Gastroesophageal sphincter (tissue), 4 donors: ENCODE results near the gene HOXC6. TPM values are rescaled to one million over a fixed set of nuclear protein-coding genes. Genes with fewer than 3 reads are reported as not detected.

Source experiments
- ATAC-seq: fragments of 150-250 bp; one replicate; pipeline ENCODE4 v1.9.1; 2016; ENCODE audit warnings: mild to moderate bottlenecking, moderate library complexity
- H3K27ac ChIP-seq, 4 donors: fragments of 200-600 bp; sonication (generic) in 3 of 4; 1 replicate in 3 of 4; 2 replicates in 1 of 4; pipeline ENCODE4 v1.5.1; 2016 to 2019
- H3K27me3 ChIP-seq: fragments of 200-600 bp; sonication (generic); one replicate; pipeline ENCODE4 v1.5.1; 2019
- H3K36me3 ChIP-seq, 2 donors: fragments of 200-600 bp; sonication (generic); one replicate each; pipeline ENCODE4 v1.5.1; 2019; ENCODE audit warnings: control low read depth in 1 of 2
- H3K4me1 ChIP-seq, 3 donors: fragments of 200-600 bp; sonication (generic); 1 replicate in 2 of 3; 2 replicates in 1 of 3; pipeline ENCODE4 v1.5.1; 2016 to 2019; ENCODE audit warnings: control low read depth in 2 of 3
- H3K4me3 ChIP-seq, 2 donors: fragments of 200-600 bp; sonication (generic); one replicate each; pipeline ENCODE4 v1.5.1; 2019; ENCODE audit warnings: mild to moderate bottlenecking in 1 of 2, moderate library complexity in 1 of 2
- H3K9me3 ChIP-seq, 3 donors: fragments of 200-600 bp; sonication (generic); one replicate each; pipeline ENCODE4 v1.5.1; 2017 to 2019; ENCODE audit warnings: control low read depth in 2 of 3
- CTCF ChIP-seq, 4 experiments: fragments of 200-600 bp in 2 of 4; fragments of 450-650 bp in 2 of 4; sonication (generic) in 1 of 4; IDR thresholded peaks; one replicate each; pipeline ENCODE4 v1.5.1; 2017 to 2019; ENCODE audit warnings: antibody characterized with exemption in 4 of 4, mild to moderate bottlenecking in 2 of 4, moderate library complexity in 2 of 4
- EP300 ChIP-seq: sonication (generic); formaldehyde crosslinking; IDR thresholded peaks from one replicate; pipeline ENCODE4 v1.6.1; 2017; ENCODE audit warnings: antibody characterized with exemption, mild to moderate bottlenecking
- POLR2A ChIP-seq, 2 donors: fragments of 450-650 bp; IDR thresholded peaks; one replicate each; pipeline ENCODE4 v1.6.1; 2017; ENCODE audit warnings: antibody characterized with exemption in 2 of 2, mild to moderate bottlenecking in 2 of 2, moderate library complexity in 1 of 2
- POLR2AphosphoS5 ChIP-seq: sonication (generic); formaldehyde crosslinking; IDR thresholded peaks from one replicate; pipeline ENCODE4 v1.6.1; 2017; ENCODE audit warnings: antibody characterized with exemption
- WGBS, 2 donors: methylation state at CpG; one replicate each; pipeline ENCODE4 v1.1.5; 2018; ENCODE audit warnings: low coverage in 1 of 2; 5-methylcytosine and 5-hydroxymethylcytosine counted together
- total RNA-seq, 4 donors: library from RNA; depleted of rRNA; stranded (reverse); fragments of >200 nt; gene quantifications; one replicate each; pipeline ENCODE4 v1.1.0, GENCODE V29; 2016

Gene HOXC6
- total RNA-seq, 4 donors from 2014 or later, result 0.50 TPM; not detected in 3

- Histone ChIP-seq H3K4me3 (peak overlapping the region; percentile 78 to 86), H3K36me3 (no peaks in the 10 kb centered on the region), H3K9me3 (no peaks in the 10 kb centered on the region), H3K4me1 (peaks cover 0 to 54% (median 6%) of the 10 kb centered on the region in 3 donors), H3K27ac (peak overlapping the region in 3 of 4 donors; percentile 69 to 91 (median 84)), H3K27me3 (peaks cover 10% of the 10 kb centered on the region)
- peak; percentile 40 for ATAC-seq
- WGBS, 2 donors, result 0% methylated on average over 1 to 3 of the region's 22 CpGs
- TF ChIP-seq POLR2AphosphoS5 (no peak), EP300 (no peak), CTCF (IDR thresholded peaks at IDR 0.05) (no peak), POLR2A (IDR thresholded peaks at IDR 0.05) (no peak)
Measured at GRCh38 chr12:54053003-54053750, 24.9 kb downstream of the HOXC6 start.

GRCh38 chr12:54053751-54054741 is 25.8 kb downstream of the HOXC6 start, which contains the start of gene HOXC4:
HOXC4 (plus strand) TSS chr12:54053835; CDS start chr12:54053923, 88 bp downstream.
- peak; percentile 85 for ATAC-seq
- no peak for TF ChIP-seq EP300
- peak in 1 of 4 experiments; percentile 4 for TF ChIP-seq CTCF (IDR thresholded peaks at IDR 0.05)
- H3K9me3 ChIP-seq, result no peaks in the 10 kb centered on the region
- H3K4me3 ChIP-seq, result peak within 1 kb of the TSS; percentile 78 to 86
- peaks cover 6% of the 10 kb centered on the region for H3K27me3 ChIP-seq
- no peaks in the 10 kb centered on the region for H3K36me3 ChIP-seq
- peaks cover 0 to 54% (median 6%) of the 10 kb centered on the region in 3 donors for H3K4me1 ChIP-seq
- WGBS, 2 donors, result 1% methylated on average over 14 to 29 of the region's 52 CpGs
- peak within 1 kb of the TSS; percentile 6 to 91 (median 76) for H3K27ac ChIP-seq

- Histone ChIP-seq H3K27ac (peak overlapping the region in 2 of 4 donors; percentile 84 to 91), H3K27me3 (peaks cover 6% of the 10 kb centered on the region), H3K9me3 (no peaks in the 10 kb centered on the region), H3K36me3 (no peaks in the 10 kb centered on the region), H3K4me1 (peaks cover 0 to 54% (median 6%) of the 10 kb centered on the region in 3 donors), H3K4me3 (peak overlapping the region; percentile 78 to 86)
- 12 to 16% methylated on average over 17 to 21 of the region's 24 CpGs for WGBS, 2 donors
- no peak for TF ChIP-seq EP300
- no peak for TF ChIP-seq POLR2AphosphoS5
- TF ChIP-seq CTCF (IDR thresholded peaks at IDR 0.05), result no peak
- no peak for TF ChIP-seq POLR2A (IDR thresholded peaks at IDR 0.05)
- ATAC-seq, result no peak
Measured at GRCh38 chr12:54054742-54055194, 26.5 kb downstream of the HOXC6 start.

- peak overlapping the region in 1 of 2 donors; percentile 78 for H3K4me3 ChIP-seq
Measured at GRCh38 chr12:54055552-54055951, 27.3 kb downstream of the HOXC6 start.

More at GRCh38 chr12:54055552-54055951, 27.3 kb downstream of the HOXC6 start:
- Histone ChIP-seq H3K27me3 (peaks cover 6% of the 10 kb centered on the region), H3K4me1 (peaks cover 0 to 54% (median 6%) of the 10 kb centered on the region in 3 donors), H3K27ac (peak overlapping the region in 1 of 4 donors; percentile 41), H3K36me3 (no peaks in the 10 kb centered on the region), H3K9me3 (no peaks in the 10 kb centered on the region)
- 8 to 34% methylated on average over 2 of the region's 2 CpGs for WGBS, 2 donors
- ATAC-seq, result no peak
- no peak for TF ChIP-seq CTCF (IDR thresholded peaks at IDR 0.05)
- no peak for TF ChIP-seq POLR2AphosphoS5
- no peak for TF ChIP-seq EP300
